Measurements from ENCODE around the gene ZC3H12A. TPM values are rescaled to one million over a fixed set of nuclear protein-coding genes. Genes with fewer than 3 reads are reported as not detected.

Gene ZC3H12A
- polyA plus RNA-seq, 3 donors, result 5.2 to 155 (median 5.8) TPM

DNA sequence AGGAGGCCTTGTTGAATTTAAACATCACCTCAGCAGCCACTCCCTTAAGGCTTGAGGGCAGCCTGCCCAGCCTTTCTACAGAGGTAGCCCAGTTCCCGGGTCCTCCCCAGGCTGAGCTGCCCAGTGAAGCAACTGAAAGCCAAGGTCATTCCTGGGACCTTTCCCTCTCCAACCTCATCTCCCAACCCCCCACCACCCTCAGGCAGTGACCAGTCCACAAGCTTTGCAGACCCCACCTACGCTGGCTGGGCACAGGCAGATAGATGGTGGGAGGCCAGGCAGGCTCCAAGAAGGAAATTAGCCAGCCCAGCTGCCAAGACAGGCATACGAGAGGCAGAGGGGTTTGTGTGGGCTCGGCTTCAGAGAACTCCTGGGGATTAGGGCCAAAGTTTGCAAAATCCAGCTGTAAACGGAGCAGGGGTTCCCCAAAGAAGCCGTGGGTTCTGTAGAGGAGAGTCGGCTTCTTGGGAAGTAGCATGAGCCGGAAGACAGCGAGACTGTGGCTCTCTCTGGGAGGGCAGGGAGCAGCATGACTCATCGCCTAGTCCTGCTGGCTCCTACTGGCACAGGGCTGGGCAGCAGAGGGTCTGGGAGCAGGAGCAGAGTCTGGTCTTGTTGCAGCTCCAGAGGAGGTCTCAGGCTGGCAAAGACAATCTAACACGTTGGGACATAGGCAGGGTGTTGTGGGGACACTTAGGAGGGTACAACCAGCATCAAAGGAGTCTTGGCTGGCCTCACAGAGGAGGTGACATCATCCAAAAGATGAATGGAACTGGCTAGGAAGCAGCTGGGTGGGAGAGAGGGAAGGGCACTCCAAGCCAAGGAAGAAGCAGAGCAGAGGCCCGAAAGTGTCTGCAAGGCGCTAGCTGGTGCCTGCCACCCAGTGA lies 2.8 kb upstream of the ZC3H12A start:
- Histone ChIP-seq H3K36me3 (replicated peaks in 1 of 2; ENCODE audit: control insufficient read depth in 1 of 2, insufficient read depth in 2 of 2, low read length in 2 of 2) (peaks cover 4 to 5% of the 10 kb centered on the region in 2 donors), H4K20me1 (ENCODE audit: insufficient read depth, low read length) (peaks cover 18% of the 10 kb centered on the region), H3K9me3 (replicated peaks in 1 of 2; ENCODE audit: control insufficient read depth in 1 of 2, insufficient read depth in 1 of 2, low read length in 2 of 2) (no peaks in the 10 kb centered on the region), H3K4me3 (replicated peaks in 1 of 3; ENCODE audit: low read depth in 2 of 3, low read length in 3 of 3) (peak overlapping the region in 1 of 3 experiments; percentile 47), H3K4me2 (replicated peaks; ENCODE audit: extremely low read depth, low read length, poor library complexity, severe bottlenecking) (peak overlapping the region; percentile 42), H3K79me2 (ENCODE audit: insufficient read depth, low read length) (peaks cover 22% of the 10 kb centered on the region), H2AFZ (ENCODE audit: insufficient read depth, low read depth, low read length, poor library complexity, severe bottlenecking) (peak overlapping the region; percentile 57), H3K27me3 (ENCODE audit: control insufficient read depth in 2 of 2, insufficient read depth in 2 of 2, low read length in 2 of 2) (no peaks in the 10 kb centered on the region), H3K4me1 (ENCODE audit: control insufficient read depth in 1 of 2, insufficient read depth in 2 of 2, low read length in 2 of 2) (peaks cover 44 to 50% of the 10 kb centered on the region in 2 donors), H3K27ac (ENCODE audit: low read depth in 1 of 2, low read length in 2 of 2) (no peak overlapping the region), H3K9ac (ENCODE audit: insufficient read depth, low read length, poor library complexity, severe bottlenecking) (peak overlapping the region; percentile 52)
- Mint-ChIP-seq H3K27ac (peak overlapping the region in 6 of 7 donors; percentile 6 to 83 (median 54)), H3K27me3 (ENCODE audit: low read depth in 3 of 3) (peaks cover 4 to 17% (median 9%) of the 10 kb centered on the region in 3 donors), H3K4me1 (peaks cover 52% of the 10 kb centered on the region), H3K9me3 (no peaks in the 10 kb centered on the region), H3K4me3 (peak overlapping the region; percentile 66 to 77), H3K36me3 (peaks cover 10 to 11% of the 10 kb centered on the region in 2 donors)
- WGBS (ENCODE audit: insufficient coverage), result 4% methylated on average over 10 of the region's 13 CpGs
- intact Hi-C loops (cut with micrococcal nuclease), result loop anchor here in 1 of 2 donors (5.0 to 10.0 kb wide), 2 partner anchors 221 to 1167 kb away; partner anchors contain the start of genes CDCA8 and SH3D21
- TF ChIP-seq, protein P1, sequence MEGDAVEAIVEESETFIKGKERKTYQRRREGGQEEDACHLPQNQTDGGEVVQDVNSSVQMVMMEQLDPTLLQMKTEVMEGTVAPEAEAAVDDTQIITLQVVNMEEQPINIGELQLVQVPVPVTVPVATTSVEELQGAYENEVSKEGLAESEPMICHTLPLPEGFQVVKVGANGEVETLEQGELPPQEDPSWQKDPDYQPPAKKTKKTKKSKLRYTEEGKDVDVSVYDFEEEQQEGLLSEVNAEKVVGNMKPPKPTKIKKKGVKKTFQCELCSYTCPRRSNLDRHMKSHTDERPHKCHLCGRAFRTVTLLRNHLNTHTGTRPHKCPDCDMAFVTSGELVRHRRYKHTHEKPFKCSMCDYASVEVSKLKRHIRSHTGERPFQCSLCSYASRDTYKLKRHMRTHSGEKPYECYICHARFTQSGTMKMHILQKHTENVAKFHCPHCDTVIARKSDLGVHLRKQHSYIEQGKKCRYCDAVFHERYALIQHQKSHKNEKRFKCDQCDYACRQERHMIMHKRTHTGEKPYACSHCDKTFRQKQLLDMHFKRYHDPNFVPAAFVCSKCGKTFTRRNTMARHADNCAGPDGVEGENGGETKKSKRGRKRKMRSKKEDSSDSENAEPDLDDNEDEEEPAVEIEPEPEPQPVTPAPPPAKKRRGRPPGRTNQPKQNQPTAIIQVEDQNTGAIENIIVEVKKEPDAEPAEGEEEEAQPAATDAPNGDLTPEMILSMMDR (IDR thresholded peaks at IDR 0.05), result no peak
- peak; percentile 56 to 86 (median 83) for DNase-seq

DNA sequence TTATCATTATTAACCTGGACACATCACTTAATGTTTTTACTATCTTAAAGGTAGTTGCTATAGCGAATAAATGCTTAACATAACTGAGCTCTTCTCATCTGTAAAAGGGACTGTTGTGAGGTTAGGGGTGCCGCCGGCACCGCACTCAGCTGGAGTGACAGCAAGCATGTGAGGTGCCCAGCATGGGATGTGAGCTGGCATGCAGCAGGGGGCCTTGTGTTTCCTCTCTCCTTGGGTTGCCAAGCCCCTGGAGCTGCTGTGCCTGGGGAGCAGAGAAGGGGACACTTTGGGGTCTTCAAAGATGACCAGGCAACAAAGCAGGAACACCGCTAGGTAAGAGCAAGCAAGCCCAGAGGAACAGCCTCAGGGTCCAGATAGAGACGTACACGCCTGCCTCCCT lies 2.1 kb upstream of the ZC3H12A start:
- Histone ChIP-seq H3K79me2 (ENCODE audit: insufficient read depth, low read length) (peaks cover 29% of the 10 kb centered on the region), H3K4me2 (replicated peaks; ENCODE audit: extremely low read depth, low read length, poor library complexity, severe bottlenecking) (peak overlapping the region; percentile 42), H3K9me3 (replicated peaks in 1 of 2; ENCODE audit: control insufficient read depth in 1 of 2, insufficient read depth in 1 of 2, low read length in 2 of 2) (no peaks in the 10 kb centered on the region), H4K20me1 (ENCODE audit: insufficient read depth, low read length) (peaks cover 25% of the 10 kb centered on the region), H2AFZ (ENCODE audit: insufficient read depth, low read depth, low read length, poor library complexity, severe bottlenecking) (no peak overlapping the region), H3K36me3 (replicated peaks in 1 of 2; ENCODE audit: control insufficient read depth in 1 of 2, insufficient read depth in 2 of 2, low read length in 2 of 2) (peaks cover 4 to 5% of the 10 kb centered on the region in 2 donors), H3K4me1 (ENCODE audit: control insufficient read depth in 1 of 2, insufficient read depth in 2 of 2, low read length in 2 of 2) (peaks cover 51 to 57% of the 10 kb centered on the region in 2 donors), H3K4me3 (replicated peaks in 1 of 3; ENCODE audit: low read depth in 2 of 3, low read length in 3 of 3) (no peak overlapping the region), H3K9ac (ENCODE audit: insufficient read depth, low read length, poor library complexity, severe bottlenecking) (no peak overlapping the region), H3K27me3 (ENCODE audit: control insufficient read depth in 2 of 2, insufficient read depth in 2 of 2, low read length in 2 of 2) (no peaks in the 10 kb centered on the region), H3K27ac (ENCODE audit: low read depth in 1 of 2, low read length in 2 of 2) (no peak overlapping the region)
- Mint-ChIP-seq H3K27me3 (ENCODE audit: low read depth in 3 of 3) (peaks cover 4 to 15% (median 9%) of the 10 kb centered on the region in 3 donors), H3K4me1 (peaks cover 58% of the 10 kb centered on the region), H3K27ac (peak overlapping the region in 2 of 7 donors; percentile 16 to 31), H3K9me3 (no peaks in the 10 kb centered on the region), H3K36me3 (peaks cover 10 to 11% of the 10 kb centered on the region in 2 donors), H3K4me3 (peak overlapping the region in 1 of 2 donors; percentile 35)
- no peak for DNase-seq
- TF ChIP-seq, protein P1 (IDR thresholded peaks at IDR 0.05), result no peak
- intact Hi-C loops (cut with micrococcal nuclease), result loop anchor here in 1 of 2 donors (5.0 to 10.0 kb wide), 2 partner anchors 220 to 1167 kb away; partner anchors contain the start of genes CDCA8 and SH3D21
- 32% methylated on average over 4 of the region's 7 CpGs for WGBS (ENCODE audit: insufficient coverage)

Data from CD14-positive monocyte (primary cell).